ENCODE results near the gene IL25. TPM values are rescaled to one million over a fixed set of nuclear protein-coding genes. Genes with fewer than 3 reads are reported as not detected.
A peak's percentile ranks its signal among the peaks of the same experiment; 100 is the strongest.
"Not testable (repeated sequence)": the region's sequence is repeated elsewhere in the genome, so short reads cannot be mapped to it uniquely, and the experiment has no call there.

The IL25 gene
- total and polyA plus RNA-seq, 8 donors: not detected

- FAIRE-seq (no peak), ATAC-seq (peak; percentile 95 to 99 (median 96)), DNase-seq (peak; percentile 75 to 90 (median 78))
- Histone ChIP-seq H3K4me1 (peaks cover 0 to 4% (median 0%) of the 10 kb centered on the region in 3 donors), H3K27me3 (no peaks in the 10 kb centered on the region), H3K36me3 (no peaks in the 10 kb centered on the region), H3K27ac (no peak overlapping the region), H3K4me3 (peak overlapping the region; percentile 23 to 55 (median 34)), H3K9me3 (no peaks in the 10 kb centered on the region)
- TF ChIP-seq CTCF (IDR thresholded peaks at IDR 0.05): no peak
- intact Hi-C loops (cut with DNase I): no loop called here
- WGBS, 2 donors: 66 to 68% methylated on average over 39 of the region's 39 CpGs
These were observed 42.6 kb downstream of the IL25 start for GRCh38 chr14:23414906-23415820.

- FAIRE-seq: no peak
- Histone ChIP-seq H3K27me3 (no peaks in the 10 kb centered on the region), H3K9me3 (no peaks in the 10 kb centered on the region), H3K4me1 (peaks cover 0 to 4% (median 0%) of the 10 kb centered on the region in 3 donors), H3K4me3 (peak overlapping the region; percentile 23 to 55 (median 34)), H3K27ac (no peak overlapping the region), H3K36me3 (no peaks in the 10 kb centered on the region)
- intact Hi-C loops (cut with DNase I): no loop called here
- DNase-seq: peak in 1 of 6 donors; percentile 23
- 38 to 40% methylated on average over 20 to 21 of the region's 21 CpGs for WGBS, 2 donors
- no peak for TF ChIP-seq CTCF (IDR thresholded peaks at IDR 0.05)
- peak; percentile 44 to 66 (median 56) for ATAC-seq
These were observed 43.5 kb downstream of the IL25 start for GRCh38 chr14:23415821-23416778.

- H3K4me1 ChIP-seq: peaks cover 0 to 4% (median 0%) of the 10 kb centered on the region in 3 donors
- FAIRE-seq: no peak
- 90 to 93% methylated on average over 11 of the region's 11 CpGs for WGBS, 2 donors
- no peak for DNase-seq
- intact Hi-C loops (cut with DNase I): no loop called here
- no peak for ATAC-seq
- no peaks in the 10 kb centered on the region for H3K9me3 ChIP-seq
- no peaks in the 10 kb centered on the region for H3K36me3 ChIP-seq
- no peak for TF ChIP-seq CTCF (IDR thresholded peaks at IDR 0.05)
- no peaks in the 10 kb centered on the region for H3K27me3 ChIP-seq
- peak overlapping the region in 1 of 4 donors; percentile 55 for H3K4me3 ChIP-seq
- no peak overlapping the region for H3K27ac ChIP-seq
These were observed 44.2 kb downstream of the IL25 start for GRCh38 chr14:23416801-23417200.

GRCh38 chr14:23417269-23417668 is 44.7 kb downstream of the IL25 start:
- FAIRE-seq; H3K9me3 ChIP-seq; H3K4me1 ChIP-seq; H3K4me3 ChIP-seq; intact Hi-C loops (cut with DNase I); H3K36me3 ChIP-seq; DNase-seq; ATAC-seq; H3K27me3 ChIP-seq; H3K27ac ChIP-seq: not testable (repeated sequence)
- WGBS, 2 donors: 92 to 93% methylated on average over 12 of the region's 12 CpGs

DNA sequence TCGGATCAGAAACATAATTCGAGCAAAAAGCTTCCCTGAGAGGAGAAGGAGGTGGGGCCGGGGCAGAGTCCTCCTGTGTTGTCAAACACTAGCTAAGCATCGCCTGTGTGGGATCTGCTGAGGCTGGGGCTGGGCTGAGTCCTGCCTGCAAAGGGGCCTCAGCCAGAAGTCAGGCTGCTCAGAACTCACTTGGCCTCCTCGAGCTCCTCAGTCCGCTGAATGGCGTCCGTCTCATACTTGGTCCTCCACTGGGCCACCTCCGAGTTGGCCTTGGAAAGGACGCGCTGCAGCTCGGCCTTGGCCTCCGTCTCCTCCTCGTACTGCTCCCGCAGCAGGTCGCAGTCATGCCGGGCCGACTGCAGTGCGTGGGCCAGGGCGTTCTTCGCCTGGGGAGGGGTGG is 45.4 kb downstream of the IL25 start:
- 93 to 94% methylated on average over 21 of the region's 21 CpGs for WGBS, 2 donors
- no peak for TF ChIP-seq CTCF (IDR thresholded peaks at IDR 0.05)

GRCh38 chr14:23419646-23420045 is 47.0 kb downstream of the IL25 start:
- H3K4me3 ChIP-seq, FAIRE-seq: not testable (repeated sequence)

More for the DNA sequence above, 45.4 kb downstream of the IL25 start:
- DNase-seq (no peak), ATAC-seq (no peak), FAIRE-seq (no peak)
- intact Hi-C loops (cut with DNase I): no loop called here
- H3K27me3 ChIP-seq: no peaks in the 10 kb centered on the region
- H3K4me3 ChIP-seq: no peak overlapping the region
- no peaks in the 10 kb centered on the region for H3K9me3 ChIP-seq
- no peaks in the 10 kb centered on the region for H3K36me3 ChIP-seq
- peaks cover 0 to 4% (median 0%) of the 10 kb centered on the region in 3 donors for H3K4me1 ChIP-seq
- H3K27ac ChIP-seq: no peak overlapping the region

More at GRCh38 chr14:23419646-23420045, 47.0 kb downstream of the IL25 start:
- H3K9me3 ChIP-seq; H3K27ac ChIP-seq; ATAC-seq; DNase-seq; H3K27me3 ChIP-seq; H3K36me3 ChIP-seq; H3K4me1 ChIP-seq; intact Hi-C loops (cut with DNase I): not testable (repeated sequence)
- 73 to 88% methylated on average over 3 to 4 of the region's 17 CpGs for WGBS, 2 donors
